ENCODE measurements around the gene NTN1.

Gene NTN1

GRCh38 chr17:9228408-9229159 lies 207.3 kb downstream of the NTN1 start:
- H3K27ac ChIP-seq, result no peak overlapping the region

GRCh38 chr17:9229160-9229825 lies 208.0 kb downstream of the NTN1 start:
- TF ChIP-seq CTCF (conservative IDR thresholded peaks at IDR 0.05), result no peak
- TF ChIP-seq ZFX (IDR thresholded peaks at IDR 0.05), result no peak
- no peak overlapping the region for H3K27ac ChIP-seq

More at GRCh38 chr17:9228408-9229159, 207.3 kb downstream of the NTN1 start:
- TF ChIP-seq CTCF (conservative IDR thresholded peaks at IDR 0.05), result no peak
- TF ChIP-seq ZFX (IDR thresholded peaks at IDR 0.05), result no peak

- H3K27ac ChIP-seq, result no peak overlapping the region
- no peak for TF ChIP-seq CTCF (conservative IDR thresholded peaks at IDR 0.05)
- TF ChIP-seq ZFX (IDR thresholded peaks at IDR 0.05), result no peak
Observed at GRCh38 chr17:9229826-9230201, 208.5 kb downstream of the NTN1 start.

- no peak overlapping the region for H3K27ac ChIP-seq
- TF ChIP-seq CTCF (conservative IDR thresholded peaks at IDR 0.05), result no peak
- TF ChIP-seq ZFX (IDR thresholded peaks at IDR 0.05), result no peak
Observed at GRCh38 chr17:9230346-9230745, 209.0 kb downstream of the NTN1 start.

GRCh38 chr17:9230861-9231260 lies 209.6 kb downstream of the NTN1 start:
- no peak for TF ChIP-seq CTCF (conservative IDR thresholded peaks at IDR 0.05)
- no peak for TF ChIP-seq ZFX (IDR thresholded peaks at IDR 0.05)

GRCh38 chr17:9231449-9232154 lies 210.3 kb downstream of the NTN1 start:
- no peak overlapping the region for H3K27ac ChIP-seq
- TF ChIP-seq CTCF (conservative IDR thresholded peaks at IDR 0.05), result no peak
- no peak for TF ChIP-seq ZFX (IDR thresholded peaks at IDR 0.05)

More at GRCh38 chr17:9230861-9231260, 209.6 kb downstream of the NTN1 start:
- H3K27ac ChIP-seq, result no peak overlapping the region

- H3K27ac ChIP-seq, result no peak overlapping the region
- no peak for TF ChIP-seq ZFX (IDR thresholded peaks at IDR 0.05)
- TF ChIP-seq CTCF (conservative IDR thresholded peaks at IDR 0.05), result no peak
Observed at GRCh38 chr17:9232155-9232475, 210.8 kb downstream of the NTN1 start.

Data from C4-2B (cell line).